VCaP (cell line): Measurements from ENCODE around the gene ABTB2.

Experiments
- H3K27ac ChIP-seq: fragments of 450-650 bp; 2 replicates; pipeline ENCODE4 v1.5.1; 2017
- TF ChIP-seq, protein P1 (sequence below): fragments of 450-650 bp; conservative IDR thresholded peaks from 2 replicates; pipeline ENCODE4 v1.5.1; 2017; ENCODE audit warnings: mild to moderate bottlenecking, moderate library complexity

The ABTB2 gene

DNA sequence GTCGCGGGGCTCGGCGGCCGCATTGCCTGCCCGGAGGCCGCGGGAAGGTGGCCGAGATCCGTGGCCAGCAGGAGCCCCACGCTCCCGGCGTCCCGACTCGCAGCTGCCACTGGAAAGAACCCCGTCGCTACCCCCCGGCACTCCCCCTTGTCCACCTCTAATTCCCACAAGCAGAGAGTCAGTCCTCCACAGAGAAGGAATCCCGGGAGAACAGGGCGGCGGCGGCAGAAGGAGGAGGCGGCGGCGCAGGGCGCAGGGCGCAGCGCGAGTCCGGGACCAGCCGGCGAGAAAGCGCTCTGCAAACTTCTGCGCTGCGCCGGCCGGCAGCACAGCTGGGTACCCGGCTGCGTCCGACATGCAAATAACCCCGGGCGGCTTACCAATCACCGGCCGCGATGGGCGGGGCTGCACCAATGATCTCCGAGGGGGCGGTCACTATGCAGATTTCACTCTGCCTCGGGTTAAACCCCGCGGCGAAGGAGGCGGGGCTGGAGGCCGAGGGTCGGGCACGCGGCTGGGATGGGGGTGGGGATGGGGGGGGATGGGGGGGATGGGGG lies at the start of gene ABTB2:
Gene ABTB2 (minus strand): TSS at position 310 of the 557 bp plus-strand sequence.
- H3K27ac ChIP-seq = peak within 1 kb of the TSS; percentile 85
- TF ChIP-seq, protein P1, sequence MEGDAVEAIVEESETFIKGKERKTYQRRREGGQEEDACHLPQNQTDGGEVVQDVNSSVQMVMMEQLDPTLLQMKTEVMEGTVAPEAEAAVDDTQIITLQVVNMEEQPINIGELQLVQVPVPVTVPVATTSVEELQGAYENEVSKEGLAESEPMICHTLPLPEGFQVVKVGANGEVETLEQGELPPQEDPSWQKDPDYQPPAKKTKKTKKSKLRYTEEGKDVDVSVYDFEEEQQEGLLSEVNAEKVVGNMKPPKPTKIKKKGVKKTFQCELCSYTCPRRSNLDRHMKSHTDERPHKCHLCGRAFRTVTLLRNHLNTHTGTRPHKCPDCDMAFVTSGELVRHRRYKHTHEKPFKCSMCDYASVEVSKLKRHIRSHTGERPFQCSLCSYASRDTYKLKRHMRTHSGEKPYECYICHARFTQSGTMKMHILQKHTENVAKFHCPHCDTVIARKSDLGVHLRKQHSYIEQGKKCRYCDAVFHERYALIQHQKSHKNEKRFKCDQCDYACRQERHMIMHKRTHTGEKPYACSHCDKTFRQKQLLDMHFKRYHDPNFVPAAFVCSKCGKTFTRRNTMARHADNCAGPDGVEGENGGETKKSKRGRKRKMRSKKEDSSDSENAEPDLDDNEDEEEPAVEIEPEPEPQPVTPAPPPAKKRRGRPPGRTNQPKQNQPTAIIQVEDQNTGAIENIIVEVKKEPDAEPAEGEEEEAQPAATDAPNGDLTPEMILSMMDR = no peak

DNA sequence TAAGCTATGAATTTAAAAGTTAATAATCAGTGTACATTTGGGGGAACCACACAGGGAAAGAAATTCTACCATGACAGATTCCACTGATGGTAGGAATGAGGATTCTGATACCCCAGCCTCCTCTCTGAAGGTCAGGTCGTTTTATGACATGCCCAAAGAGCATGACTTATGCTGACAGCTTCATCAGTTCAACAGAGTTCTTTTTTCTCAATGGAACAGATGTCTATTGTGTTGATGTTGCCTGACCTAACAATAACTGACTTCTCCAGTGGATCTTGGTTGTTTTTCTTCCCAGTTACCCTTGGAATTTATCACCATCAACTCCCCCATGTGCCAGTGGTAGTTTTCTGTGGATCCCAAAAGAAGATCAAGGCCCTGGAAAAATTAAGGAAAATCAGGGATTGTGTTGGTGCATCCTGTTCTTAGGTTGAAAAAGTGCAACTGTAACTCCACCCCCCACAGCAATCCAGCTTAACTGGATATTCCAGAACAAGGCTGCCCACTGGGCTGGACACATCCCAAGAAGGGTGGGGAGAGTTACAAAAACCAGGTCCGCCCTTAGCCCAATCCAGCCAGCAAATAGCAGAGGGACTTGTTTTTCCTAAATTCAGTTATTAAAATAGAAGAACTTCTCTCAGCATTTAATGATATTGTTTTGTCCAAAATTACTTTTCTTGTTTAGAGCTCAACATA lies 49.5 kb upstream of the ABTB2 start:
- TF ChIP-seq, protein P1 = no peak
- no peak overlapping the region for H3K27ac ChIP-seq

DNA sequence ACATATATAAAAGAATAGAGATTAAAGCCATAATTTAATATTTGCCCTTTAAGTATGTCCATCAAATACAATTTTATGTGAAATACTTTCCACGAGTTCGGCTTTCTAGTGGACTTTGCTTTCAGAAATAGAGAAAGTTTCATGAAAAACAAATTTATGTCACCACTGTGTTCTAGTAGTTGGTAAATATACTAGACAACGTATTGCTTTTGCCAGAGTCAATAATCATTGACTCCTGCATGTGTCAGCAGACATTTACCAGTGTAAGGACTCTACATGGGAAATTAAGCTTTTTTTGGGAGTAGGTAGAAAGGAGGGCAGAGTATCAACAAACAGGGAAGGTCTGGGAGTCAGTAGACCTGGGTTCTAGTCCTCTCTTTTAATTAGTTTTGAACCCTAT lies 48.6 kb upstream of the ABTB2 start:
- no peak overlapping the region for H3K27ac ChIP-seq
- TF ChIP-seq, protein P1 = no peak

DNA sequence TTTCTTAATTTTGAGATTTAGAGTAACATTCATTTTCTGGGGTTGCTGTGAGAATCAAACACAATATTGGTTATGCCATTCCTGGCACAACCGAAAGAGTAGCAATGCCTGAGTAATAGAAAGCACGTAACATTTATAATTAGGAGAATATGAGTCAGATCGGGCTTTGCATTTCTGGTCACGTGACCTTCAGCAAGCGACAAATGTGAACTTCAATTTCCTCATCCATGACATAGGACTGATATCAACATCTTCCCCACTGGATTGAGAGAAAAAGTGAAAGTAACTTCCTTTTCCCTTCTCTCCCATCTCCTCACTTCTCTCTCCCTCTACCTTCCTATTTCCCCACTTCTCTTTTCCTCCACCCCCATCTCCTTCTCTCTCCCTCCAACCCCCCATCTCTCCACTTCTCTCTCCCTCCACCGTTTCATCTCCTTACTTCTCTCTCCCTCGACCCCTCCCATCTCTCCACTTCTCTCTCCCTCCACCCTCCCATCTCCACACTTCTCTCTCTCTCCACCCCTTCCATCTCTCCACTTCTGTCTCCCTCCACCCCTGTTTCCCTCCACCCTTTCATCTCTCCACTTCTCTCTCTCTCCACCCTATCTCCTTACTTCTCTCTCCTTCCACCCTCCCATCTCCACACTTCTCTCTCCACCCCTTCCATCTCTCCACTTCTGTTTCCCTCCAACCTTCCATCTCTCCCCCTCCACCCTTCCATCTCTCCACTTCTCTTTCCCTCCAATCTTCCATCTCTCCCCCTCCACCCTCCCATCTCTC lies 47.5 kb upstream of the ABTB2 start:
- no peak overlapping the region for H3K27ac ChIP-seq
- TF ChIP-seq, protein P1 = no peak

DNA sequence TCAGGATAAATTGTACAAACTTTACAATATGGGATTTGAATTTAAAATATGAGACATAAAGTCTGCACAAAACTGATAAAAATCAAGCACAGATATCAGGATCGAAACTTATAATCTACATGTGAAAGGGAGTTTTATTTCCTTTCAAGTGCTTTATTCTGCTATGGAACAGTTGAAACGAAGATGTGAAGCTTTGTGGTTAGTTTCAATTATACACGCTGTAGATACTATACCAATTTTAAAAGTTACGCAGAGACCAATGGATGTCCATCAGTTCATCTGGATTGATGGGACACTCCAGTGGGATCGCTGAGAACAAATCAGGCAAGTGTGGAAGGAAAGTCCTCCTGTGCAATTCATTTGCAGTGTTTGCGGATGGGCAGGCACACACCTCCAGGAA lies 46.5 kb upstream of the ABTB2 start:
- TF ChIP-seq, protein P1 = no peak
- H3K27ac ChIP-seq = no peak overlapping the region

DNA sequence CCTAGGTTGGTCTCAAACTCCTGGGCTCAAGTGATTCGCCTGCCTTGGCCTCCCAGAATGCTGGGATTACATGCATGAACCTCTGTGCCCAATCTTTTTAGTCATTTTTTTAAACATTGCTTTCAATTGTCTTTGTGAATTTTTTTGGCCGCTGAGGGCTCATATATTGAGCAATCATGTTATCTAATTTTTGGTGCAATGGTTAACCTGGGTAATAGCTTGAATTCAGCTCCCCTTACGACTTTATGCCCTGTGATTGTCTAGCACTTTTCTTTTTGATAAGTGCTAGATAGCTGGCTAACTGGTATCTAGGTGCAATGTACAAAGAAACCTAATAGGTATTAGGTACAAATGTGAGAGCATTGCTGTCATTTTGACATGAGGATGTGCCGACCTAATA lies 45.6 kb upstream of the ABTB2 start:
- TF ChIP-seq, protein P1 = no peak
- no peak overlapping the region for H3K27ac ChIP-seq

DNA sequence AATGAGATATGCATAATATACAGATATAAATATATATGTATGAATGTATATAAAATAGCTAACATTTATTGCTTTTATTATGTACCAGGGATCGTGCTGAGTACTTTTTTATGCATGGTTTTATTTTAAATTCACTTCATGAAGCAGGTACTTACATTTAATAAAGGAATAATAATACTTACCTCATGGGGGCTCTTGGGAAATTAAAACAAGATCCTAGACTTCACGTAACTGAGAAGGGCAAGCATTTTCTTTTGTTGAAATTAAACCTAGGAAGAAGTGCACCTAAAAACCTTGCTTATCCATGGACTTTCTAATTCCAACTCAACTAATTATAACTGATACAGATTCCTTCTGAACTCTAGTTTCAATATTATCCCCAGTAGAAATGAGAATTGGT lies 40.0 kb upstream of the ABTB2 start:
- no peak overlapping the region for H3K27ac ChIP-seq
- TF ChIP-seq, protein P1 = no peak
